ENCODE data around the gene UBAC2. TPM values are rescaled to one million over a fixed set of nuclear protein-coding genes. Genes with fewer than 3 reads are reported as not detected.

The UBAC2 gene
- total and polyA plus RNA-seq, 2 of the 4 experiments (the other 2 are of a cell fraction), result 20.8 to 36.3 TPM

GRCh38 chr13:99176309-99177276 lies 24.1 kb upstream of the UBAC2 start (continued):
- TF ChIP-seq USF2 (IDR thresholded peaks at IDR 0.05; ENCODE audit: low read depth, low read length) (no peak), SMC3 (IDR thresholded peaks at IDR 0.05; ENCODE audit: low read depth, low read length) (peak; percentile 88), MXI1 (IDR thresholded peaks at IDR 0.05; ENCODE audit: borderline replicate concordance, low read depth, low read length) (no peak)

GRCh38 chr13:99178636-99179035 lies 22.0 kb upstream of the UBAC2 start:
- Histone ChIP-seq H4K8ac (ENCODE audit: low read depth in 2 of 2, low read length in 2 of 2) (no peak overlapping the region), H3K4me2 (ENCODE audit: low read depth, low read length) (no peak overlapping the region), H4K20me1 (ENCODE audit: insufficient read depth, low read length) (peaks cover 3% of the 10 kb centered on the region; the same call in 1 of the 2 replicates), H4K91ac (ENCODE audit: insufficient read depth, low read depth, low read length) (no peak overlapping the region), H3K14ac (replicated peaks; ENCODE audit: low read depth, low read length) (no peak overlapping the region), H2BK20ac (ENCODE audit: low read depth, low read length) (no peak overlapping the region), H4K5ac (ENCODE audit: low read depth, low read length) (no peak overlapping the region), H3K9me3 (ENCODE audit: control insufficient read depth, insufficient read depth, low read length) (no peaks in the 10 kb centered on the region), H3K36me3 (ENCODE audit: control insufficient read depth, insufficient read depth, low read length) (no peaks in the 10 kb centered on the region), H3K9me1 (ENCODE audit: insufficient read depth, low read length) (no peaks in the 10 kb centered on the region), H2BK120ac (ENCODE audit: low read depth, low read length) (no peak overlapping the region), H3K4me1 (ENCODE audit: control insufficient read depth, insufficient read depth, low read length) (no peaks in the 10 kb centered on the region), H2AK5ac (ENCODE audit: low read depth, low read length) (no peak overlapping the region), H3K56ac (ENCODE audit: extremely low read depth, insufficient read depth, low read length) (no peak overlapping the region), H2BK5ac (ENCODE audit: low read depth, low read length, poor library complexity, severe bottlenecking) (no peak overlapping the region), H3K23ac (ENCODE audit: low read depth, low read length) (no peak overlapping the region), H2AK9ac (replicated peaks; ENCODE audit: low read depth, low read length, poor library complexity) (no peak overlapping the region), H3K79me1 (ENCODE audit: low read depth in 1 of 2, low read length in 2 of 2) (no peaks in the 10 kb centered on the region), H2BK15ac (ENCODE audit: low read depth, low read length) (no peak overlapping the region), H3K4ac (ENCODE audit: low read depth, low read length) (no peak overlapping the region), H3K18ac (ENCODE audit: low read depth, low read length) (no peak overlapping the region), H3K27me3 (ENCODE audit: control insufficient read depth, insufficient read depth, low read length) (peaks cover 27% of the 10 kb centered on the region), H3K27ac (ENCODE audit: insufficient read depth, low read length) (no peak overlapping the region), H3K4me3 (ENCODE audit: insufficient read depth, low read depth, low read length) (no peak overlapping the region), H2AFZ (replicated peaks; ENCODE audit: low read length, poor library complexity) (no peak overlapping the region), H3K9ac (ENCODE audit: low read depth, low read length) (no peak overlapping the region)
- intact Hi-C loops (cut with micrococcal nuclease) (no loop called here), in situ Hi-C loops (cut with MboI; ENCODE audit: low sequenced_read_pairs) (loop anchor here (5.0 kb wide), 2 partner anchors 84 to 259 kb away; no protein-coding TSS in a partner anchor), dilution Hi-C loops (cut with HindIII; ENCODE audit: low sequenced_read_pairs, unreplicated experiment) (no loop called here)
- no CpG with 5 or more reads among the region's 4 CpGs for WGBS, 2 experiments (ENCODE audit: extremely low coverage in 2 of 2, insufficient read length in 1 of 2)
- BruUV-seq (replicated peaks), result no TSS peak
- no peak for DNase-seq
- ChIA-PET CTCF (no interaction called here), POLR2A (ENCODE audit: unreplicated experiment) (no interaction called here)
- ATAC-seq (ENCODE audit: low read depth), result no peak
- TF ChIP-seq MAZ (IDR thresholded peaks at IDR 0.05; ENCODE audit: borderline replicate concordance, low read depth, low read length) (no peak), MAFK (IDR thresholded peaks at IDR 0.05; ENCODE audit: low read depth, low read length) (no peak), FOS (IDR thresholded peaks at IDR 0.05; ENCODE audit: low read depth, low read length) (no peak), USF2 (IDR thresholded peaks at IDR 0.05; ENCODE audit: low read depth, low read length) (no peak), RFX5 (IDR thresholded peaks at IDR 0.05; ENCODE audit: low read depth, low read length) (no peak), BHLHE40 (IDR thresholded peaks at IDR 0.05; ENCODE audit: low read depth, low read length) (no peak)

Data from IMR-90 (cell line).